ENCODE results near the gene MGME1. TPM values are rescaled to one million over a fixed set of nuclear protein-coding genes. Genes with fewer than 3 reads are reported as not detected.

The MGME1 gene
- total RNA-seq, 1 experiment from 2014 or later: 42.8 TPM

DNA sequence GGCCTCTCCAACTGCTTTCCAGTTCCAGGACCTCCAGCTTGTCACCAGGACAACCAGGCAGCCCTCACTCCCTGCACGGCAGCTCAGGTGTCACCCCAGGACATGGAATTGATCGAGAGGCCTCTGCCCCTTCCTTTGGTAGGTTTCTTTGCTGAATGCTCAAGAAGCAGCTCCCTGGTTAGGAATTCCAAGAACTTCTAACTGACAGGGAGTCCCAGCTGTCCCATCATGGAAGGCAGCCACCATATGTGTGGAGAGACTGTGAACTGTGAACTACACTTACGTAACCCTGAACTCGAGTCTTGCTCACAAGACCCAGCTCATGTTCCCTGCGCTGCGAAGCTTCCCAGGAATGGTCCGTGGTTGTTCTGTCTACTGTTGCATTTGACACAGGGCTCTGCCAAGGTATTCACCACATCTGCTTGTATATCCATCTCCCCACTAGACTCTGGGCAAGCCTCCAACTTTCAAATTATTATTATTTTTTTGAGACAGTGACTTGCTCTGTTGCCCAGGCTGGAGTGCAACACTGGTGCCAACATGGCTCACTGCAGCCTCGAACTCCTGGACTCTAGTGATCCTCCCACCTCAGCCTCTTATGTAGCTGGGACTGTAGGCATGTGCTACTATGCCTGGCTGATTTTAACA, 35.7 kb downstream of the MGME1 start:
- Histone ChIP-seq H3K27ac (peak overlapping the region; percentile 78), H3K4me2 (peak overlapping the region; percentile 30)
- CTCF ChIA-PET: no interaction called here

DNA sequence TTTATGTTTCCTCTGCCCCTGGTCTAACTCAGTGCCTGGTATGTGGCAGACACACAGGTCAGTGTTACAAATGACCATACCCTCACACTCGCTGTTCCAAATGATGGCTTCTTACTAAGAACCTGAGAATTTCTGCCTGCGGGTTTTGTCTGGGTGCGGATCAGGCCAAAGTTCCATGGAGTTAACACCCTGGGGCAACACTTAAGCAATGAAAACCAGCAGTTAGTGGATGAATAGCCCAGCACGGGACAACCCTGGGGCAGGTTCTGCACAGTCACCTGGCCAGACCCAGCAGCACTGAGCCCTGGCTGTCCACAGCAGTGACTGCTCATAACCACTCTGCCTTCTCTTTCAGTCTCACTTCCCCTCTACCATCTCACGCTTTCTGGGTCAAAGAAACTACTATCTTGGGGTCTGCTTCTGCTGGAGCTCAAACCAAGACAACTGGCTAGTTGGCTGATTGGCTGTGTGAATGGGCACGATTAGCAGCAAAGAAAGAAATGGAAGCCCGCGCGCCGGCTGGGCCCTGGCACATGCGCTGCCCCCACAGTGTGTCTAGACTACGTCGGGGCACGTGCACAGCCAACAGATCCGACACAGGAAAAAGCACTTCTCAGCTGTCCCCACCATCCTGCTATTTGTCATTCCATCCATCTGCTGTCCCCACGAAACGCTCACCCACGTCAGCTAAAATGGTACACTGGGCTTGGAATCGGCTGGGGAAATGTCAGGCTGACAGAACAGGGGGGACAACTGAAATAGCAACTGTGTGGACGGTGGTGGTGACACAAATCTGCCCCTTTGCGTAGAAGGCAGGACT, 36.6 kb downstream of the MGME1 start:
- no peak overlapping the region for H3K4me3 ChIP-seq
- BruUV-seq (replicated peaks): no TSS peak
- H3K9me2 ChIP-seq (ENCODE audit: insufficient read depth): no peaks in the 10 kb centered on the region
- peak; percentile 80 to 96 for DNase-seq
- peaks cover 43% of the 10 kb centered on the region for H3K4me1 ChIP-seq (replicated peaks; ENCODE audit: insufficient read depth)
- intact Hi-C loops (cut with micrococcal nuclease; ENCODE audit: unreplicated experiment): loop anchor here (5.0 kb wide), 1 partner anchor 52 kb away; the partner anchor contains the start of gene OVOL2
- no peaks in the 10 kb centered on the region for H3K79me2 ChIP-seq (ENCODE audit: low read depth)
- peak overlapping the region; percentile 78 for H3K27ac ChIP-seq
- no peaks in the 10 kb centered on the region for H4K20me1 ChIP-seq (ENCODE audit: insufficient read depth)
- H2AFZ ChIP-seq: no peak overlapping the region
- H3F3A ChIP-seq (ENCODE audit: insufficient read depth, low read depth): peaks cover 36% of the 10 kb centered on the region
- TF ChIP-seq, protein P1, sequence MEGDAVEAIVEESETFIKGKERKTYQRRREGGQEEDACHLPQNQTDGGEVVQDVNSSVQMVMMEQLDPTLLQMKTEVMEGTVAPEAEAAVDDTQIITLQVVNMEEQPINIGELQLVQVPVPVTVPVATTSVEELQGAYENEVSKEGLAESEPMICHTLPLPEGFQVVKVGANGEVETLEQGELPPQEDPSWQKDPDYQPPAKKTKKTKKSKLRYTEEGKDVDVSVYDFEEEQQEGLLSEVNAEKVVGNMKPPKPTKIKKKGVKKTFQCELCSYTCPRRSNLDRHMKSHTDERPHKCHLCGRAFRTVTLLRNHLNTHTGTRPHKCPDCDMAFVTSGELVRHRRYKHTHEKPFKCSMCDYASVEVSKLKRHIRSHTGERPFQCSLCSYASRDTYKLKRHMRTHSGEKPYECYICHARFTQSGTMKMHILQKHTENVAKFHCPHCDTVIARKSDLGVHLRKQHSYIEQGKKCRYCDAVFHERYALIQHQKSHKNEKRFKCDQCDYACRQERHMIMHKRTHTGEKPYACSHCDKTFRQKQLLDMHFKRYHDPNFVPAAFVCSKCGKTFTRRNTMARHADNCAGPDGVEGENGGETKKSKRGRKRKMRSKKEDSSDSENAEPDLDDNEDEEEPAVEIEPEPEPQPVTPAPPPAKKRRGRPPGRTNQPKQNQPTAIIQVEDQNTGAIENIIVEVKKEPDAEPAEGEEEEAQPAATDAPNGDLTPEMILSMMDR (conservative IDR thresholded peaks at IDR 0.05): no peak
- no peak for TF ChIP-seq EZH2 (IDR thresholded peaks at IDR 0.05; ENCODE audit: low read depth)
- H3K27me3 ChIP-seq (ENCODE audit: insufficient read depth, low read depth): no peaks in the 10 kb centered on the region
- ChIA-PET POLR2A (ENCODE audit: unreplicated experiment) (no interaction called here), CTCF (interaction anchor here (0.7 kb wide), 1 partner anchor 1462 kb away, joined by 6 read pairs; no protein-coding TSS in a partner anchor)
- H3K4me2 ChIP-seq: peak overlapping the region; percentile 41
- no peaks in the 10 kb centered on the region for H3K9me3 ChIP-seq (ENCODE audit: insufficient read depth, low read depth)
- H3K36me3 ChIP-seq (ENCODE audit: low read depth): no peaks in the 10 kb centered on the region

More for the DNA sequence above, 35.7 kb downstream of the MGME1 start:
- no peaks in the 10 kb centered on the region for H3K9me3 ChIP-seq (ENCODE audit: insufficient read depth, low read depth)
- H3K36me3 ChIP-seq (ENCODE audit: low read depth): no peaks in the 10 kb centered on the region
- peaks cover 43% of the 10 kb centered on the region for H3K4me1 ChIP-seq (replicated peaks; ENCODE audit: insufficient read depth)
- POLR2A ChIA-PET (ENCODE audit: unreplicated experiment): no interaction called here
- H3K27me3 ChIP-seq (ENCODE audit: insufficient read depth, low read depth): no peaks in the 10 kb centered on the region
- no peaks in the 10 kb centered on the region for H3K79me2 ChIP-seq (ENCODE audit: low read depth)
- no peak overlapping the region for H3K4me3 ChIP-seq
- intact Hi-C loops (cut with micrococcal nuclease; ENCODE audit: unreplicated experiment): loop anchor here (5.0 kb wide), 1 partner anchor 53 kb away; the partner anchor contains the start of gene OVOL2
- H3K9me2 ChIP-seq (ENCODE audit: insufficient read depth): no peaks in the 10 kb centered on the region
- TF ChIP-seq, protein P1 (conservative IDR thresholded peaks at IDR 0.05): no peak
- TF ChIP-seq EZH2 (IDR thresholded peaks at IDR 0.05; ENCODE audit: low read depth): no peak
- H3F3A ChIP-seq (ENCODE audit: insufficient read depth, low read depth): peaks cover 36% of the 10 kb centered on the region
- no peak for DNase-seq
- no peak overlapping the region for H2AFZ ChIP-seq
- BruUV-seq (replicated peaks): TSS peak; percentile 24
- no peaks in the 10 kb centered on the region for H4K20me1 ChIP-seq (ENCODE audit: insufficient read depth)

DNA sequence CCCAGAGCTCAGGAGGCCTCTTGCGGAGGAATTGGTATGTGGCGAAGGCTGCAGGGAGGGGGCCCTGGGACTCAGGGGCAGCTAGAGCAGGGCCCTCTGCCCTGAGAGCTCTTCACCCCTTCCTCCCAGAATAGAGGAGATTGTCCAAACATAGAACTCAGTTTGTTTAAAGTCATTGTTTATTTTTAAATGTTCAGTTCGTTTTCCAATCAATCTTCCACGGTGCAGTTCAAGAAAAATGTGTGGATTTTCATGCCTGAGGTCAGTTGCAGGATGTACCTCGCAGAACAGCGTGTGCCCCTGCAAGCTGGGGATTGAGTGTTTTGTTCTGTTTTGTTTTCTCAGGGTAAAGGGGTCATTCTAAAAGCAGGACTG, 37.2 kb downstream of the MGME1 start:
- H2AFZ ChIP-seq: no peak overlapping the region
- H3K27me3 ChIP-seq (ENCODE audit: insufficient read depth, low read depth): no peaks in the 10 kb centered on the region
- H3F3A ChIP-seq (ENCODE audit: insufficient read depth, low read depth): peaks cover 35% of the 10 kb centered on the region
- H3K4me3 ChIP-seq: no peak overlapping the region
- ChIA-PET POLR2A (ENCODE audit: unreplicated experiment) (no interaction called here), CTCF (interaction anchor here (0.7 kb wide), 1 partner anchor 1462 kb away, joined by 6 read pairs; no protein-coding TSS in a partner anchor)
- peak overlapping the region; percentile 41 for H3K4me2 ChIP-seq
- peaks cover 40% of the 10 kb centered on the region for H3K4me1 ChIP-seq (replicated peaks; ENCODE audit: insufficient read depth)
- peak overlapping the region; percentile 78 for H3K27ac ChIP-seq
- intact Hi-C loops (cut with micrococcal nuclease; ENCODE audit: unreplicated experiment): loop anchor here (5.0 kb wide), 1 partner anchor 51 kb away; the partner anchor contains the start of gene OVOL2
- TF ChIP-seq EZH2 (IDR thresholded peaks at IDR 0.05; ENCODE audit: low read depth): no peak
- TF ChIP-seq, protein P1 (conservative IDR thresholded peaks at IDR 0.05): no peak
- no peaks in the 10 kb centered on the region for H4K20me1 ChIP-seq (ENCODE audit: insufficient read depth)
- no peaks in the 10 kb centered on the region for H3K9me3 ChIP-seq (ENCODE audit: insufficient read depth, low read depth)
- BruUV-seq (replicated peaks): no TSS peak
- no peaks in the 10 kb centered on the region for H3K9me2 ChIP-seq (ENCODE audit: insufficient read depth)
- no peak for DNase-seq
- no peaks in the 10 kb centered on the region for H3K36me3 ChIP-seq (ENCODE audit: low read depth)
- no peaks in the 10 kb centered on the region for H3K79me2 ChIP-seq (ENCODE audit: low read depth)
